ENCODE data around the gene KAZN.

DNA sequence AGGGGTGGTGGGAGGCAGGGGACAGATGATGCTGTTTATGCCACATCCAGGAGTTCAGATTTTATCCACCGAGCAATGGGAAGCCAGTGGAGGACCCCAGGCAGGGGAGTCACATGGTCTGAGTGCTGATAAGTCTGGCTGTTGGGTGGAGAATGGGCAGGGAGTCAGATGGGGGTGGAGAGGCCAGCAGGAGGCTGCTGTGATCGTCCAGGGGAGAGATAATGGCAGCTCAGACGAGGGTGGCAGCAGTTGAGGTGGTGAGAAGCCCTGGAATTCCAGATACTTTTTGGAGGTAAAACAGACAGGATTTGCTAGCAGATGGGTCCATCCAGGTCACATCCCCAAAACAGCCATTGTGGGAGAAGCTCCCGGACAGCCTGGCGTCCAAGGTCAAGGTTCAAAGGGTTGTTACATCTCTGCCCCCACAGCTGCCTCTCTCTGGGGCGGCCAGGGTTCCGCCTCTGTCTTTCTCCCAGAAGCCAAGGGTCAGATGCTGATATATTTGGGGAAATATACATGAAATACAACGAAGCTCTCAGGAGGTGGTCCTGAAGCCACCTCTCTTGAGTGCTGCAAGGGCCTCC lies 303.0 kb downstream of the KAZN start:
- TF ChIP-seq GLIS3 (CRISPR knock-in tag; IDR thresholded peaks at IDR 0.05), result no peak
- TF ChIP-seq ZNF8 (CRISPR knock-in tag; IDR thresholded peaks at IDR 0.05), result no peak
- TF ChIP-seq, protein P1, sequence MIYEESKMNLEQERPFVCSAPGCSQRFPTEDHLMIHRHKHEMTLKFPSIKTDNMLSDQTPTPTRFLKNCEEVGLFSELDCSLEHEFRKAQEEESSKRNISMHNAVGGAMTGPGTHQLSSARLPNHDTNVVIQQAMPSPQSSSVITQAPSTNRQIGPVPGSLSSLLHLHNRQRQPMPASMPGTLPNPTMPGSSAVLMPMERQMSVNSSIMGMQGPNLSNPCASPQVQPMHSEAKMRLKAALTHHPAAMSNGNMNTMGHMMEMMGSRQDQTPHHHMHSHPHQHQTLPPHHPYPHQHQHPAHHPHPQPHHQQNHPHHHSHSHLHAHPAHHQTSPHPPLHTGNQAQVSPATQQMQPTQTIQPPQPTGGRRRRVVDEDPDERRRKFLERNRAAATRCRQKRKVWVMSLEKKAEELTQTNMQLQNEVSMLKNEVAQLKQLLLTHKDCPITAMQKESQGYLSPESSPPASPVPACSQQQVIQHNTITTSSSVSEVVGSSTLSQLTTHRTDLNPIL (CRISPR knock-in tag; IDR thresholded peaks at IDR 0.05; ENCODE audit: low read depth), result no peak
